OCI-LY7 (cell line): ENCODE results near the gene COL6A2. TPM values are rescaled to one million over a fixed set of nuclear protein-coding genes. Genes with fewer than 3 reads are reported as not detected.

ENCODE experiments used
- BruUV-seq: library from RNA; stranded (reverse); fragments of 400-500 nt; replicated peaks from 2 replicates; lab custom pipeline; 2021; lab: Mats Ljungman, UMichigan
- CTCF ChIA-PET: fragments of 300-600 bp; sonication (Branson Sonifier 250); formaldehyde crosslinking; loops from one replicate; lab custom pipeline; 2022; ENCODE audit warnings: antibody characterized with exemption; ENCODE audit not compliant: unreplicated experiment; lab: Charles Lee
- POLR2A ChIA-PET: fragments of 300-600 bp; sonication (Branson Sonifier 250); formaldehyde crosslinking; loops from one replicate; lab custom pipeline; 2022; ENCODE audit warnings: antibody characterized with exemption; lab: Charles Lee
- DNase-seq: peaks from one replicate; pipeline ENCODE4 v3.0.0-alpha.2; 2015; ENCODE audit warnings: low spot score
- H2AFZ ChIP-seq: fragments of 200-600 bp; sonication (generic), shearing (Covaris generic); 2 replicates; pipeline ENCODE4 v1.6.1; 2014; ENCODE audit warnings: mild to moderate bottlenecking, antibody characterized with exemption, low read length, moderate library complexity
- H3K27ac ChIP-seq: fragments of 200-600 bp; sonication (generic); 2 replicates; pipeline ENCODE4 v1.5.1; 2014; ENCODE audit warnings: mixed run types, low read depth, mild to moderate bottlenecking, moderate library complexity, low read length, inconsistent platforms; ENCODE audit not compliant: poor library complexity, severe bottlenecking
- H3K36me3 ChIP-seq: fragments of 200-600 bp; sonication (generic); 2 replicates; pipeline ENCODE4 v1.6.1; 2014; ENCODE audit warnings: mild to moderate bottlenecking, antibody characterized with exemption, low read length, moderate library complexity, mixed read lengths; ENCODE audit not compliant: insufficient read depth
- H3K4me1 ChIP-seq: fragments of 200-600 bp; sonication (generic); 2 replicates; pipeline ENCODE4 v1.5.1; 2014; ENCODE audit warnings: mild to moderate bottlenecking, low read length; ENCODE audit not compliant: insufficient read depth, poor library complexity, severe bottlenecking
- H3K4me2 ChIP-seq: fragments of 200-600 bp; sonication (generic); 2 replicates; pipeline ENCODE4 v1.6.1; 2014; ENCODE audit warnings: mild to moderate bottlenecking, low read length
- H3K4me3 ChIP-seq: fragments of 200-600 bp; sonication (generic); 2 replicates; pipeline ENCODE4 v1.5.1; 2014; ENCODE audit warnings: mild to moderate bottlenecking, low read depth, low read length; ENCODE audit not compliant: poor library complexity, severe bottlenecking
- H3K79me2 ChIP-seq: fragments of 200-600 bp; sonication (generic); 2 replicates; pipeline ENCODE4 v1.6.1; 2016; ENCODE audit warnings: low read depth, mild to moderate bottlenecking, low read length, moderate library complexity, mixed read lengths; ENCODE audit not compliant: insufficient read depth
- H3K9me2 ChIP-seq: fragments of 200-600 bp; sonication (generic); 2 replicates; pipeline ENCODE4 v1.6.1; 2016; ENCODE audit warnings: mild to moderate bottlenecking, low read length, mixed read lengths; ENCODE audit not compliant: insufficient read depth
- H3K9me3 ChIP-seq: fragments of 200-600 bp; sonication (generic); 2 replicates; pipeline ENCODE4 v1.6.1; 2014; ENCODE audit warnings: mild to moderate bottlenecking, mixed run types, low read length, mixed read lengths
- H4K20me1 ChIP-seq: fragments of 200-600 bp; sonication (generic); 2 replicates; pipeline ENCODE4 v1.6.1; 2014; ENCODE audit warnings: mild to moderate bottlenecking, antibody characterized with exemption, low read length, moderate library complexity, mixed read lengths; ENCODE audit not compliant: insufficient read depth
- EZH2phosphoT487 ChIP-seq: fragments of 200-600 bp; sonication (generic); IDR thresholded peaks from 2 replicates; pipeline ENCODE4 v1.6.1; 2018; ENCODE audit warnings: low read depth, borderline replicate concordance, mild to moderate bottlenecking, mixed run types, antibody characterized with exemption, low read length, moderate library complexity, mixed read lengths
- intact Hi-C: fragments of 100-400 bp; cut with micrococcal nuclease; formaldehyde crosslinking; loops from one replicate; pipeline ENCODE4 v1.10.0; 2022; ENCODE audit not compliant: unreplicated experiment
- total RNA-seq, 2 experiments: library from RNA; depleted of rRNA in 1 of 2; stranded (reverse); fragments of >200 nt in 1 of 2; shearing (Covaris generic) in 1 of 2; gene quantifications; 2 replicates each; pipeline ENCODE4 v1.2.3, GENCODE V29; 2014 to 2022
- TF ChIP-seq, protein P1 (sequence below): fragments of 200-600 bp; sonication (generic); conservative IDR thresholded peaks from 2 replicates; pipeline ENCODE4 v1.5.1; 2014; ENCODE audit warnings: mild to moderate bottlenecking, antibody characterized with exemption, low read length, moderate library complexity, mixed read lengths

The COL6A2 gene
- total RNA-seq, 2 experiments from 2014 or later = not detected

DNA sequence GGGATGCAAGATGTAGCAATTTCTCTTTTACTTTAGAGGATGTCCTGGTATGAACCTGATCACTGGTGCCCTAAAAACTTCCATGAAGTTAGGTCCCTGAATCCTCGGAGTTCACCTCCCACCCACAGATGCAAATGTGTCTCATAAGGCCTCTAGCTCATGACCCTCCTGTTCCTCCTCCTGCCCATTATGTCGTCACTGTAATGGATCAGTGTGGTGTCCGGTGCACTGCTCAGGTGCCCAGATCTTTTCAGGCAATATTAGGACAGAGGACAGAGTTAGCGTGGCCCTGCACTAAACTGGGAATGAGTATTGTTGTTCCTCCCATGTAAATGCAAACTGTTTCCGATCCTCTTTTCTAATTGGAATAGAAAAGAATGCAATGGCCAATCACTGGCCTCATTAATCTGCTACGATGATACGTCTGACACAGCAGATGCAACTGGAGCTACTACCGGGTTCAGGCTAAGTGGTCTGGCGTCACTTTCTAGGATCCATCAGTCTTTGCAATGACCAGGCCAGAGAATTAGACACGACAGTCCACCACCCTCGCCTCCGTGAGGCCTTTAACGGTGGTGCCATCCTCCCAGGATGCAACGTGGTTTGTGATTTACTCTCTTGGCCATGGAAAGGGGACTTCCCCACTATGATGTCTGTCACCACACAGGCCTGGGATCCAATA lies 3.4 kb upstream of the COL6A2 start:
- no peaks in the 10 kb centered on the region for H3K9me2 ChIP-seq
- H3K9me3 ChIP-seq = no peaks in the 10 kb centered on the region
- H2AFZ ChIP-seq = no peak overlapping the region
- no peaks in the 10 kb centered on the region for H3K4me1 ChIP-seq
- no peaks in the 10 kb centered on the region for H4K20me1 ChIP-seq
- no peak overlapping the region for H3K4me2 ChIP-seq
- intact Hi-C loops = no loop called here
- H3K79me2 ChIP-seq = no peaks in the 10 kb centered on the region
- H3K4me3 ChIP-seq = no peak overlapping the region
- no peaks in the 10 kb centered on the region for H3K36me3 ChIP-seq
- H3K27ac ChIP-seq = no peak overlapping the region
- BruUV-seq = no TSS peak
- CTCF ChIA-PET = no interaction called here
- TF ChIP-seq, protein P1, sequence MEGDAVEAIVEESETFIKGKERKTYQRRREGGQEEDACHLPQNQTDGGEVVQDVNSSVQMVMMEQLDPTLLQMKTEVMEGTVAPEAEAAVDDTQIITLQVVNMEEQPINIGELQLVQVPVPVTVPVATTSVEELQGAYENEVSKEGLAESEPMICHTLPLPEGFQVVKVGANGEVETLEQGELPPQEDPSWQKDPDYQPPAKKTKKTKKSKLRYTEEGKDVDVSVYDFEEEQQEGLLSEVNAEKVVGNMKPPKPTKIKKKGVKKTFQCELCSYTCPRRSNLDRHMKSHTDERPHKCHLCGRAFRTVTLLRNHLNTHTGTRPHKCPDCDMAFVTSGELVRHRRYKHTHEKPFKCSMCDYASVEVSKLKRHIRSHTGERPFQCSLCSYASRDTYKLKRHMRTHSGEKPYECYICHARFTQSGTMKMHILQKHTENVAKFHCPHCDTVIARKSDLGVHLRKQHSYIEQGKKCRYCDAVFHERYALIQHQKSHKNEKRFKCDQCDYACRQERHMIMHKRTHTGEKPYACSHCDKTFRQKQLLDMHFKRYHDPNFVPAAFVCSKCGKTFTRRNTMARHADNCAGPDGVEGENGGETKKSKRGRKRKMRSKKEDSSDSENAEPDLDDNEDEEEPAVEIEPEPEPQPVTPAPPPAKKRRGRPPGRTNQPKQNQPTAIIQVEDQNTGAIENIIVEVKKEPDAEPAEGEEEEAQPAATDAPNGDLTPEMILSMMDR = no peak
- TF ChIP-seq EZH2phosphoT487 = no peak
- no peak for DNase-seq
- POLR2A ChIA-PET = no interaction called here

DNA sequence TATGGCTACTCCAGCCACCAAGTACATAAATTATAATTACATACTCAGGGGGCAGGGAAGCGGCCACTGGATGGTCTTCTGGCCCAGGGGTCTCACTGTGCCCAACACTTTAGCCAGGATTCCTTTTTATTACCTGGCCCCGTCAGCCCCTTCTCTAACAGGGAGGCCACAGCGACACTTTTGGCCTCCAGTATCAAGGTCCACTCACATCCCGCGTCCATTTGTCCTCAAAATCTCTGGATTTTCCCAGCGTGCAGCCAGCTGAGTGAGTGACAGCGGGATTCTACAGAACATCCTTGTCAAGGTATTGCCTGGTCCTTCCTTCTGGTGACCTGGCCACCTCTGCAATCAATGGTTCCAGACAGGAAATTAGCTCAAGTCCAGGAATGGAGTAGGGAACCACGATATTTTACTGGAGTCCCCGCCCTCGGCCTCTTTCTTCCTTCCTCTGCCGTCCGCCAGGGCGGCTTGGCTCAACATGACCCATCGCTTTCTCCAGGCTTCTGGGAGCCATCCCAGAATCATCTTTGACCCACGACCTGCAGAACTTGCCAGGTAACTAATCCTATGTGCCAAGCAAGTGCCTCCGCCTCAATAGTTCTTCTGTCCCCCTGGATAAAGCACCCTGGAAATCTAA lies 2.7 kb upstream of the COL6A2 start:
- no peak overlapping the region for H3K4me2 ChIP-seq
- H3K4me3 ChIP-seq = no peak overlapping the region
- no peak for DNase-seq
- intact Hi-C loops = no loop called here
- no peaks in the 10 kb centered on the region for H3K4me1 ChIP-seq
- no peaks in the 10 kb centered on the region for H3K9me3 ChIP-seq
- no peaks in the 10 kb centered on the region for H3K36me3 ChIP-seq
- ChIA-PET CTCF (no interaction called here), POLR2A (no interaction called here)
- no TSS peak for BruUV-seq
- H4K20me1 ChIP-seq = no peaks in the 10 kb centered on the region
- no peaks in the 10 kb centered on the region for H3K9me2 ChIP-seq
- H3K79me2 ChIP-seq = no peaks in the 10 kb centered on the region
- H3K27ac ChIP-seq = no peak overlapping the region
- H2AFZ ChIP-seq = no peak overlapping the region
- TF ChIP-seq EZH2phosphoT487 = no peak
- TF ChIP-seq, protein P1 = no peak
